CD4-positive, alpha-beta memory T cell (primary cell): ENCODE measurements around the gene GRPEL1. TPM values are rescaled to one million over a fixed set of nuclear protein-coding genes. Genes with fewer than 3 reads are reported as not detected.
A peak's percentile ranks its signal among the peaks of the same experiment; 100 is the strongest.

Experiments used
- CTCF ChIA-PET: fragments of 350-600 bp; sonication (Branson Sonifier 250); formaldehyde crosslinking; loops from one replicate; lab custom pipeline; 2021; ENCODE audit warnings: inconsistent platforms; ENCODE audit not compliant: partially characterized antibody; lab: Charles Lee
- POLR2A ChIA-PET: fragments of 350-600 bp; sonication (Branson Sonifier 250); formaldehyde crosslinking; loops from one replicate; lab custom pipeline; 2021; ENCODE audit not compliant: partially characterized antibody; lab: Charles Lee
- DNase-seq, 5 donors: peaks; one replicate each; pipeline versions ENCODE4 v3.0.0 to v3.0.0-alpha.2; 2020 to 2022; ENCODE audit warnings: mixed read lengths in 1 of 5
- H3K27ac ChIP-seq: one replicate; pipeline ENCODE4 v1.7.0; 2013; ENCODE audit warnings: low read depth, low read length
- H3K27me3 ChIP-seq: 2 replicates; pipeline ENCODE4 v1.7.0; 2013; ENCODE audit warnings: mild to moderate bottlenecking, low read length, moderate library complexity; ENCODE audit not compliant: insufficient read depth
- H3K36me3 ChIP-seq: 2 replicates; pipeline ENCODE4 v1.7.0; 2013; ENCODE audit warnings: mild to moderate bottlenecking, low read length, moderate library complexity; ENCODE audit not compliant: insufficient read depth
- H3K4me1 ChIP-seq: 2 replicates; pipeline ENCODE4 v1.7.0; 2013; ENCODE audit warnings: mild to moderate bottlenecking, low read length, moderate library complexity; ENCODE audit not compliant: insufficient read depth
- H3K4me3 ChIP-seq, 2 donors: one replicate each; pipeline ENCODE4 v1.7.0; 2013; ENCODE audit warnings: low read length in 2 of 2, mild to moderate bottlenecking in 1 of 2
- H3K9me3 ChIP-seq, 2 donors: one replicate each; pipeline ENCODE4 v1.7.0; 2013; ENCODE audit warnings: low read length in 2 of 2, control low read depth in 1 of 2; ENCODE audit not compliant: control insufficient read depth in 1 of 2
- H3K27ac Mint-ChIP-seq, 7 donors: one replicate each; pipeline ENCODE4 v1.8.0; 2020 to 2021; ENCODE audit warnings: mixed read lengths in 7 of 7, mild to moderate bottlenecking in 6 of 7, inconsistent platforms in 3 of 7, moderate library complexity in 3 of 7
- H3K27me3 Mint-ChIP-seq, 2 donors: one replicate each; pipeline ENCODE4 v1.8.0; 2020 to 2021; ENCODE audit warnings: mixed read lengths in 2 of 2
- H3K36me3 Mint-ChIP-seq, 2 donors: one replicate each; pipeline ENCODE4 v1.8.0; 2020 to 2021; ENCODE audit warnings: mixed read lengths in 2 of 2, inconsistent platforms in 1 of 2, mild to moderate bottlenecking in 1 of 2
- H3K4me1 Mint-ChIP-seq, 4 donors: one replicate each; pipeline ENCODE4 v1.8.0; 2020 to 2021; ENCODE audit warnings: mixed read lengths in 4 of 4, mild to moderate bottlenecking in 1 of 4
- H3K4me3 Mint-ChIP-seq, 8 donors: one replicate each; pipeline ENCODE4 v1.8.0; 2020 to 2021; ENCODE audit warnings: mixed read lengths in 8 of 8, mild to moderate bottlenecking in 7 of 8, moderate library complexity in 6 of 8, inconsistent platforms in 3 of 8
- H3K9me3 Mint-ChIP-seq, 8 donors: one replicate each; pipeline ENCODE4 v1.8.0; 2020 to 2021; ENCODE audit warnings: mixed read lengths in 8 of 8, mild to moderate bottlenecking in 5 of 8, inconsistent platforms in 3 of 8, moderate library complexity in 1 of 8
- intact Hi-C: fragments of 100-400 bp; cut with micrococcal nuclease; formaldehyde crosslinking; loops from one replicate; pipeline ENCODE4 v1.15.1; 2023
- polyA plus RNA-seq, 2 donors: library from polyadenylated mRNA; unstranded; fragments of 300-500 nt; fragmentation: Illumina TruSeq; gene quantifications; one replicate each; pipeline ENCODE4 v1.2.3, GENCODE V29; 2021
- total RNA-seq, 2 experiments: library from RNA; stranded (reverse); gene quantifications; one replicate each; pipeline ENCODE4 v1.2.3, GENCODE V29; 2021

GRPEL1 gene
- total and polyA plus RNA-seq, 4 experiments from 2014 or later: 35.3 to 77.2 (median 46.9) TPM

DNA sequence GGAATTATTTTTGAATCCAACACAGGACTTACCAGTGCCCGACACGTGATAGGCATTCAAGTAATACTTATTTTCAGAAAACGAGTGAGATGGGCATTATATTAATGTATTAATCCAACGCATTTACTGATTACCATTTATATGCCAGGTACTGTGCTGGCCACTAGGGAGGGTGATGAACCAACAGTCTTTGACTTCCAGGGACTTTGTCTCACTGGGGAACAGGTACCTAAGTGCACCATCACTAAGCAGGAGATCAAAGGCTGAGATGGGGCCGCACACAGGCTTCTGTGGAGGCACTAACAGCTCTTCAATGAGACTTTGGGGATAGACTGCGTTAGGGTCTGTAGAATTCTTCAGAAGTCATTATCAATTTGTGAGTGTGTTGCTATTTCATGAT, 30.4 kb downstream of the GRPEL1 start:
- Histone ChIP-seq H3K4me3 (no peak overlapping the region), H3K9me3 (no peaks in the 10 kb centered on the region), H3K27me3 (no peaks in the 10 kb centered on the region), H3K27ac (no peak overlapping the region), H3K4me1 (peaks cover 6% of the 10 kb centered on the region), H3K36me3 (peaks cover 3% of the 10 kb centered on the region)
- Mint-ChIP-seq H3K27me3 (no peaks in the 10 kb centered on the region), H3K4me1 (peaks cover 12 to 21% (median 13%) of the 10 kb centered on the region in 4 donors), H3K36me3 (peaks cover 2 to 5% of the 10 kb centered on the region in 2 donors), H3K4me3 (no peak overlapping the region), H3K27ac (peak overlapping the region in 3 of 7 donors; percentile 5 to 45 (median 43)), H3K9me3 (no peaks in the 10 kb centered on the region)
- POLR2A ChIA-PET: interaction anchor here (1.2 kb wide), 1 partner anchor 34 kb away, joined by 4 read pairs; no protein-coding TSS in a partner anchor
- intact Hi-C loops: no loop called here
- DNase-seq: no peak
- CTCF ChIA-PET: interaction anchor here (0.7 to 11.8 kb wide), 2 partner anchors 21 to 31 kb away, joined by 3 to 204 read pairs; partner anchors contain the start of gene GRPEL1

- H3K27me3 Mint-ChIP-seq: no peaks in the 10 kb centered on the region
- intact Hi-C loops: no loop called here
- no peaks in the 10 kb centered on the region for H3K4me1 ChIP-seq
- no peaks in the 10 kb centered on the region for H3K9me3 Mint-ChIP-seq
- POLR2A ChIA-PET: interaction anchor here (1.4 kb wide), 1 partner anchor 9 kb away, joined by 3 read pairs; the partner anchor contains the start of gene TADA2B
- peaks cover 6 to 11% (median 6%) of the 10 kb centered on the region in 4 donors for H3K4me1 Mint-ChIP-seq
- H3K27ac Mint-ChIP-seq: peak overlapping the region in 1 of 7 donors; percentile 65
- H3K9me3 ChIP-seq: no peaks in the 10 kb centered on the region
- no peaks in the 10 kb centered on the region for H3K27me3 ChIP-seq
- peak overlapping the region in 1 of 8 donors; percentile 36 for H3K4me3 Mint-ChIP-seq
- DNase-seq: no peak
- H3K27ac ChIP-seq: no peak overlapping the region
- peaks cover 24% of the 10 kb centered on the region for H3K36me3 ChIP-seq
- peaks cover 19 to 32% of the 10 kb centered on the region in 2 donors for H3K36me3 Mint-ChIP-seq
- no peak overlapping the region for H3K4me3 ChIP-seq
- CTCF ChIA-PET: no interaction called here
Observed at GRCh38 chr4:7034262-7035081, 33.4 kb downstream of the GRPEL1 start.

DNA sequence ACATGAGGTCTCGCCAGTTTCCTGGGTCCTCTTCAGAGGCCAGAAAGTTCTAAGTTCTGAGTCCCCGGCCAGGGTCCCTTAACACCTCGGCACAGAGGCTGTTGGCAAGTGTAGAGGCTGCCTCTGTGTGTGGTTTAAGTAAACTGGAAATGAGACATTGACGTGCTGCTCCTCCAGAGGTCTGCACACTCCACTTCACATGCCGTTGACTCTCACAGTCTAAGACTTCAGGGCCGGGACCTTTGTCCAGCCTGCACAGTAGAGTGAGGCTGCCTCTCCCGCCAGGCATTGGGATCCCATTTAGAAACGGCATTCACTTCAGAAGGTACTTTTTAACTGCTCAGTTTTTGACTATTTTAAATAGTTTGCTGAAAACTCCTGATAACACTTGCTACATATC, 35.3 kb downstream of the GRPEL1 start:
- H3K9me3 ChIP-seq: no peaks in the 10 kb centered on the region
- no peak overlapping the region for H3K4me3 Mint-ChIP-seq
- no peak overlapping the region for H3K27ac ChIP-seq
- H3K36me3 Mint-ChIP-seq: peaks cover 25 to 45% of the 10 kb centered on the region in 2 donors
- H3K27me3 Mint-ChIP-seq: no peaks in the 10 kb centered on the region
- POLR2A ChIA-PET: no interaction called here
- DNase-seq: no peak
- H3K27ac Mint-ChIP-seq: no peak overlapping the region
- no peaks in the 10 kb centered on the region for H3K4me1 ChIP-seq
- no peak overlapping the region for H3K4me3 ChIP-seq
- no peaks in the 10 kb centered on the region for H3K9me3 Mint-ChIP-seq
- CTCF ChIA-PET: no interaction called here
- H3K36me3 ChIP-seq: peaks cover 29% of the 10 kb centered on the region
- intact Hi-C loops: no loop called here
- peaks cover under 1 to 6% (median 4%) of the 10 kb centered on the region in 4 donors for H3K4me1 Mint-ChIP-seq
- H3K27me3 ChIP-seq: no peaks in the 10 kb centered on the region

DNA sequence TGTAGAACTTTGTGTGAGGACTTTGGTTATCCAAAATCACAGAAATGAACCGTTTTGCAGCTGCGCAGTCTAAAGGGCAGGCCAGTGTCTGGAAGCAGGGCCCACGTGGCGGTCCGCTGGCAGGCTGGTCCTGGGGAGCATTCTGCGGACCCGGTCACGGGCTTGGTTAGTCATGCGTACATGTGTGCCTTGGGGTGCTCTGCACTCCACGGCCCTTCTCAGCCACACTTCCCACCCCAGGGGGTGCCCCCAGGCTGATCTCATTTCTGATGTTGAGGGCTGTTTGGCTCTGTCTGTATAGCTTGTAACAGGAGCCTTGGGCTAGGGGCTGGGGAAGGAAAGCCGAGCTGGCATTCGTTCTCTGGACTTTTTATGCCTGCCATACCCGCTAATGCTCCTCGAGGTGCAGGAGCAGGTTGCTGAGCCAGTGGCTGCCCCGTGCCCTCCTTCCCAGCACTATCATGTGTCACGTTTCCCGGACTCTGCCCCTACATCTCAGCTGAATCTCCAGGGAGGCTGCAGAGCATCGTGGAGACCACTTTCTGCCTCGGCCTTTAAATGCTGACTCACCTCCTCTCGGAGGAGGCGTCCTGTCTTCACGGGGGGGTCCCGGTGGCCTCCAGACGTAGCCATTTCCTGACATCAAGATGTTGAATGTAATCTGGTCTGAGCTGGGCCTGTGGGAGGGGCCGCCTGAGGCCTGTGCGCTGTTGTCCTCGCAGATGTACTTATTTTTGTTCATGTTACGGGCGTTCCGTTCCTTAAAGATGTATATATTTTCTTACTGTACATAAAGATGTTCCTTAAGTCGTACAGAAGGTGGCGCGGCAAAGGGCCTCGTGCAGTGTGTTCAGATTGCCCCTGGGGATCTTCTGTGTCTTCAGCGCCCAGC, 36.1 kb downstream of the GRPEL1 start:
- Histone ChIP-seq H3K4me1 (no peaks in the 10 kb centered on the region), H3K9me3 (no peaks in the 10 kb centered on the region), H3K27me3 (no peaks in the 10 kb centered on the region), H3K4me3 (no peak overlapping the region), H3K36me3 (peaks cover 35% of the 10 kb centered on the region), H3K27ac (no peak overlapping the region)
- no peaks in the 10 kb centered on the region for H3K9me3 Mint-ChIP-seq
- intact Hi-C loops: no loop called here
- H3K4me1 Mint-ChIP-seq: peaks cover 0 to 1% (median 0%) of the 10 kb centered on the region in 4 donors
- ChIA-PET POLR2A (interaction anchor here (1.0 kb wide), 1 partner anchor 35 kb away, joined by 3 read pairs; no protein-coding TSS in a partner anchor), CTCF (interaction anchor here (1.8 to 2.9 kb wide), 2 partner anchors 9 to 39 kb away, joined by 5 to 8 read pairs; no protein-coding TSS in a partner anchor)
- H3K36me3 Mint-ChIP-seq: peaks cover 32 to 50% of the 10 kb centered on the region in 2 donors
- H3K27me3 Mint-ChIP-seq: no peaks in the 10 kb centered on the region
- no peak for DNase-seq
- no peak overlapping the region for H3K4me3 Mint-ChIP-seq
- no peak overlapping the region for H3K27ac Mint-ChIP-seq

DNA sequence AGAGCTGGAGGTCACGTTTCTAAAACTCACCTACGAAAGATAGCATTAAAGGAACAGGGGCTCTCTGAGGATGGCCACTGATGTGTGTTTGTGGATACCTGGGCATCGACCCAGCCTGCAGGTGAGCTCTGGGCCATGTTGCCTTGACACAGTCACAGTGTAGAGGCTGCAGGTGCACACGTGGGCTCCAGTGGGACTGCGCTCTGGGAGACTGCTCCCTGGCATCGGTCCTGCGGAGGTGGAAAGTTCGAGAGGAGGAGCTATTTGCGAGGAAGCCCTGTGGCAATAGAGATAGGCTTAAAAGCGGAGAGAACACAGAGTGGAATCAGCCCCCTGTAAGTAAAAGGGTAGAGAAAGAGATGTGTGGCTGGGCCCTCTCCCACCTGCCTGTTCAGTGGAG, 37.0 kb downstream of the GRPEL1 start:
- DNase-seq: no peak
- ChIA-PET CTCF (interaction anchor here (1.8 to 2.9 kb wide), 2 partner anchors 10 to 40 kb away, joined by 5 to 8 read pairs; no protein-coding TSS in a partner anchor), POLR2A (interaction anchor here (1.0 kb wide), 1 partner anchor 36 kb away, joined by 3 read pairs; no protein-coding TSS in a partner anchor)
- no peak overlapping the region for H3K4me3 Mint-ChIP-seq
- H3K27ac Mint-ChIP-seq: peak overlapping the region in 2 of 7 donors; percentile 17 to 80
- Histone ChIP-seq H3K4me3 (no peak overlapping the region), H3K9me3 (no peaks in the 10 kb centered on the region), H3K27ac (no peak overlapping the region), H3K36me3 (peaks cover 43% of the 10 kb centered on the region), H3K4me1 (no peaks in the 10 kb centered on the region), H3K27me3 (no peaks in the 10 kb centered on the region)
- intact Hi-C loops: no loop called here
- peaks cover 35 to 56% of the 10 kb centered on the region in 2 donors for H3K36me3 Mint-ChIP-seq
- H3K27me3 Mint-ChIP-seq: no peaks in the 10 kb centered on the region
- no peaks in the 10 kb centered on the region for H3K4me1 Mint-ChIP-seq
- no peaks in the 10 kb centered on the region for H3K9me3 Mint-ChIP-seq

DNA sequence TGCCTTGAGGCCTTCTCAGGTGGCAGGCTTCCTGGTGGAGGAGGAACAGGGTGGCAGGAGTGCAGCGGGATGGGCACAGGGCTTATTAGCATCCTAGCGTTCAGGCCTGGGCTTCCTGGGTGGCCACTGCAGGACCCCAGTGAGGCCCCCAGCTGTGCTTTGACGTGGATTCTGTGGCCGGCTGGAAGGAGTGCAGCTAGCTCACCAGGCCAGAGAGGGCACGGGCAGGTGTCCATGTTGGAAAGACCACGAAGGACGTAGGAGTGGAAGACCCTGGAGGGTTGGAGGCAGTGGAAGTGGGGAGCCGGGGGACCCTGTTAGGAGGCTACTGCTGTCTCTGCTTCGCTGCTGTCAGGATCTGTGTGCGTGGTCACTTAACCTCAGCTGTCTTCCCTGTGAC, 37.9 kb downstream of the GRPEL1 start:
- no peaks in the 10 kb centered on the region for H3K27me3 ChIP-seq
- no peak overlapping the region for H3K27ac ChIP-seq
- intact Hi-C loops: no loop called here
- no peaks in the 10 kb centered on the region for H3K27me3 Mint-ChIP-seq
- CTCF ChIA-PET: interaction anchor here (2.9 kb wide), 1 partner anchor 41 kb away, joined by 8 read pairs; no protein-coding TSS in a partner anchor
- H3K9me3 ChIP-seq: no peaks in the 10 kb centered on the region
- peaks cover 51% of the 10 kb centered on the region for H3K36me3 ChIP-seq
- POLR2A ChIA-PET: no interaction called here
- H3K9me3 Mint-ChIP-seq: no peaks in the 10 kb centered on the region
- no peaks in the 10 kb centered on the region for H3K4me1 Mint-ChIP-seq
- DNase-seq: no peak
- no peak overlapping the region for H3K4me3 Mint-ChIP-seq
- no peak overlapping the region for H3K4me3 ChIP-seq
- H3K4me1 ChIP-seq: no peaks in the 10 kb centered on the region
- H3K27ac Mint-ChIP-seq: no peak overlapping the region
- peaks cover 40 to 63% of the 10 kb centered on the region in 2 donors for H3K36me3 Mint-ChIP-seq
